HG03025 (cell line): ENCODE results near the gene NCR2.

Experiments used
- ATAC-seq: cut with Tn5 transposase; IDR thresholded peaks from one replicate; pipeline ENCODE4 v1.9.1; 2021; ENCODE audit warnings: mild to moderate bottlenecking, moderate library complexity; ENCODE audit not compliant: unreplicated experiment, low FRiP score

The NCR2 gene

DNA sequence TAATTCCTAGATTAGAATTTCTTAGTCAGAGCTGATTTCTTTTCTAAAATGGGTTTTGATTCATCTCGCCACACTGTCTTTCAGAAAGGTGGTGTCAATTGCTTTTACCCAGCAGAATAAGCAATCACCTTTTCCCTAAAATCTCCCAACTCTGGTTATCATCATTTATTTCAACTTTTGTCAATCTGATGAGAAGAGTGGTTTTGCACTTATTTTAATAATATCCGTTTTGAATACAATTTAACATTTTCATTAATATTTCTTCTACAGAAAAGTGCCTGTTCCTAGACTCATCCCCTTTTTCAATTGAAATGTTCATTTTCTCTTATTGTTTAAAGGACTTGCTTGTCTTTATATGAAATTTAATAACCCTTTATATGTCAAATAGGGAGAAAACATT is 8.2 kb upstream of the NCR2 start:
- no peak for ATAC-seq

DNA sequence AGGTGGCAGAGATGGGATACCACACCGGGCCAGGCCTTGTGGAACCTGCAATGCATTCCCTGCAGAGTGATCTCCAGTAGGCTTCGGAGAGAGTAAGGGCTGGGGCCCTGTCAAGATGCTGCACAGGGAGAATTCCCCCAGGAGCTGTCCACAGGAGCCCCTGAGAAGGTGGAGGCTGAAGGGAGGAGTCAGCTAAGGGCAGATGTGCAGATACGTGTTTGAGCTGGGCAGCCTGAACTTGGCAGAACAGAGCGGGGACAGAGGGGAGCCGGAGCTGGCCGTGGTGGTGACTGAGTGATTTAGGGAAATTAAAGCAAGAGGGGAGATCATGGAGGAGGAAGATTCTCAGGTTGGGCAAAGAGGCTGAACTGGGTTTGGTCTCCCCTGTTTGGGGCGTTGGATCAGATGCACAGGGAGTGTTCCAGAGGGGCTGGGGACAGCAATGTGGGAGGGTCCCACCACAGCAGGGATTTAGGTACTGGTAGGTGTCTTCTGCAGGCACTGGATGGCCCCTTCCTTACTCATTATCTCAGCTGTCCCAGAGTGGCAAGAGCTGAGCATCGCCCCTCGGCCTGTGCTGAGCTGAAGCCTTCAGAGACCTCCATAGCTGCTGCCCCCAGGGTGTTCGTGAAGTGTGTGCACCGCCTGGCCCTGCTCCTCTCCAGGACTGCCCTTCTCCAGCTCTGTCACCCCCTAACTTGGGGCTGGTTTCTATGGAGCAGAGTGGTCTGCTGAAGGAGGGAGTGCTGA is 3.8 kb upstream of the NCR2 start:
- no peak for ATAC-seq

DNA sequence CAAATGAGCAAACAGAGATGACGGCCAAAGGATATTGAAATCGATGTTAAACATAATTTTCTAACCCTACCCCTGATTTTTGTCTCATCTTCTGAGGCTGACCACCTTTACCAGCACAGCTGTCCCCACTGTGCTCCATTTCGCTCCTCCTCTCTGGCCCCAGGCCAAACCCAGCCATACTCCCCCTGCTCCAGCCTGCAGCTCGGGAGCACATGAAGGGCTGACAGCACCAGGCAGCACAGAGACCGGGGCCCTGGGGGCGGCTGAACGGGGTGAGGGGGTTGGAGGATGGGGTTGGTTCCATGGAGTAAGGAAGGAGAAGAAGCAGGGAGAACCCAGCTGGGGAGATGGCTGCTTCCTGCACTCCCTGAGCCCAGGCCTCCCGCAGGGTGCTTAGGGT is 3.2 kb upstream of the NCR2 start:
- no peak for ATAC-seq

DNA sequence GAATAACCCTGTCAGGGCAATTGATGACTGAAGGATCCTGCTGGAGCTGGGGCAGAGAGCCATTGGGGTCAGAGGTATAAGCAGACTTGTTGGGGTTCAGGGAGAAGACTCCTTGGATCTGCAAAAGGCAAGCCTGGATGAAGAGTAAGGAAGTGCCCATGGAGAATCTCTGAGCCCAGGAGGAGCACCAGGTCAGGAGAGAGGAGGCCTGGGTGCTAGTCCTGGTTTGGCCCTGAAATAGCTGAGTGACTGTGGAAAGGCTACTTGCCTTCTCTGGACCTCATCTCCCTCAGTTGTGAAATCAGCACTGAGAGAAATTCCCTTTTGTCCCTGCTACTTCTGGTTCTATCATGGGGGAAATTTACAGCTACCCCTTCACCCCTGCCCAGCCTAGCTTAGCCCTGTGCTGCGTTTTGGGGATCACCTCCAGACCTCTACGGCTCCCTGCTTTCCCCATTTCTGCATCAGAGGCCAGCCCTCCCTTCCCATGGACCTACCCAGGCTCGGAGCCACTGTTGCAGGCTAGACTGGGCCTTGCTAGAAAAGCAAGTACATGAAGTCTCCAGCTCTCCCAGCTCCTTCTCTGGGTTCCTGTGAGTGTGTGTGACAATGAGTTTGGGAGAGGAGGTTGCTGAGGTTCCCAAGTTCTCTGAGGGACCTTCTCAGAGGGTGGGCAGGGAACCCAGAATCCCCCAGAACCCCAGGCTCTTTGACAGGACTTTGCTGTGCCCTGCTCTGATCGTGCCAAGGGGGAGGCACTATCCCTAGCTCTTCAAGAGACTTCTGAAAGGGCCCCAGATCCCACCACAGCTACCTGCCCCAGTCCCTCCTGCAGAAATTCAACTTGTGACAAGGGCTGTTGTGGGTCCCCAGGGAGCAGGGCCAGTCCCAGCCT is 2.3 kb upstream of the NCR2 start:
- no peak for ATAC-seq

DNA sequence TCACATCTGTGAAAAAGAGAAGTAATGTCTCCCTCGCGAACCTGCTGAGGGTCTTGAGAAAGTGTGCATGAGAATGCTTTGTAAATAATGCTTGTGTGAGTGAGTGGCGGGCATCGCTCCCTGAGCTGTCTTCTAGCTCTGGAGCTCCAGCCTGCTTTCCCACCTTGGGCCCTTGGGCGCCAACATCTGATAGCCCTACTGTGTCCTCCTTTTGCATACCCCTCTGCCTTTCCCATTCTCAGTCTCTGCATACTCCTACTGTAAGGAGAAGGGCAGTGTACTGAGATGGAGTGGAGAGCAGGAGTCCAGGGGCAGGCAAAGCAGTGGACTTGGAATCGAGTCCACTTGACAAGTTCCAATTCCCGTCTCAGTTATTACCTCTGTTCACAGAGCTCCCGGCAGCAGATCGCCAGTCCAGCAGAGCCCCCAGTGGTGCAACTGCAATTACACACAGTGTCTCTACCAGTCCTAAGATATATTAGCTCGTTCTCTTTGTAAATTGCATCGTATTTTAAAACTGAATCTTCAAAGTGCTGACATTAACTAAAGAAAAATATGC is 847 bp upstream of the NCR2 start:
- no peak for ATAC-seq

- ATAC-seq = no peak
Measured at GRCh38 chr6:41335943-41336342, 535 bp downstream of the NCR2 start.

GRCh38 chr6:41336824-41337223 is 1.4 kb downstream of the NCR2 start:
- ATAC-seq = no peak

DNA sequence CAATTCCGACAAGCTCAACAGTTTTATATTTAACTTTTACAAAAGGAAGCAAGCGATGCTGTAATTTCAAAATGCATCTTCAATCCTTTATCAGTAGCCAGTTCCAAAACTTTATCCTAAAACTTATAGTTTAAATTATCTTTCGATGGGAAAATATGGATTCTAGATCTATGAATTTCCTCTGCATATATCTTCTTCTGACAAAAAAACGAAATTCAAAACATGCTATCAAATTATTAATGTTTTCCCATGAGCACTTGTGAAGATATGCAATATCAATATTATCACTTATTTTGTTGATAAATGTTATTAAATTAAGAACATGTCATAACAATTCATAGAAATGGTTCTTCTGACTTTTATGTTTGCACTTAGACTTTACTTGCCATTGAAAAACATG is 2.3 kb downstream of the NCR2 start:
- no peak for ATAC-seq

GRCh38 chr6:41338659-41339058 is 3.3 kb downstream of the NCR2 start:
- ATAC-seq = no peak

DNA sequence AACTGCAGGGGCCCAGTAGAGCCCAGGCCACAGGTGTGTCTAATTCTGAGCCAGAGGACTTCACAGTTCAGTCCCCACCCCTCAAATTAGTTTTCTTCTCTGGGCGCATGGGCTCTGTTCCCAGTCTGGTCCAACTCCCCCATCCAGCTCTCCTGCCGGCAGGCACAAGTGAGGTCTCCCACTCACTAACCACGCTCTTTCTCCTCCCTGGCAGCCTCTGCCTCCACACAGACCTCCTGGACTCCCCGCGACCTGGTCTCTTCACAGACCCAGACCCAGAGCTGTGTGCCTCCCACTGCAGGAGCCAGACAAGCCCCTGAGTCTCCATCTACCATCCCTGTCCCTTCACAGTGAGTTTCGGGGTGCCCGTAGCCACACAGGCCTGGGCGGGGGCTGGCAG is 6.2 kb downstream of the NCR2 start:
- no peak for ATAC-seq

DNA sequence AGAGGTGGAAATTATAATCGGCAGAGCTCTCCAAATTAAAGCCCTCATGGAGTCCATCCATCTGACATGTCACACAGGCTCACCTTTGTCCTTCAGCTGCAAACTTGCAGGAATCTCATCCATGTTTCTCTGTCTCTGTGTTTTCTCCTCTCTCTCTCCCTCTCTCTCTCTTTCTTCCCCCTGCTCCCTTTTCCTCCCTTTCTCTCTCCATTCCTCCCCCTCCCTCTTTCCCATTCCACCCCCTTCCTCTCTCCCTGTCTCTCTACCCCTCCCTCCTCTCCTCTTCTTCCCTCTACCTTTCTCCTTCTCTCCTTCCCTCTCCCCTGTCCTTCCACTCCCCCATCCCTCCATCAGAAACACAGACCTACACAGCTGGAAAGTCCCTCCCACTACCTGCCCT is 6.8 kb downstream of the NCR2 start:
- ATAC-seq = no peak

GRCh38 chr6:41343641-41344187 is 8.3 kb downstream of the NCR2 start:
- ATAC-seq = no peak

- no peak for ATAC-seq
Measured at GRCh38 chr6:41344876-41345275, 9.5 kb downstream of the NCR2 start.

DNA sequence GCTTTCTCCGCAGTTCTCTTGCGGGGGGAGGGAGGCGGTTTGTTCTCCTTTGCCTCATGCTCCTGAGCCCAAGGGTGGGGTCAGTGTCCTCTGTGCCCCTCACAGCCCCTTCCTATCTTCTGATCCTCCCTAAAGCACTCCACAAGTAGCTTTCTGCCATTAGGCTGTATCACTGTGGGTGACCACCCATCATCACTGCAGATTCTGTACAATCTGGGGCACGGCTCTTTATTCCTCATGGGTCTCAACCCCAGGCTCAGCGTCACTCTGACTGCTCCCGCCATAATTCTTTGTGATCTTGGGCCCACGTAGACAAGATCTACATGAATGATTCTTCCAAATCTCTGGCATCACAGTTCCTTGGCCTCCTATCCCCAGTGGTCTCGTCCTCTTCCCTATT is 10.5 kb downstream of the NCR2 start:
- ATAC-seq = no peak

DNA sequence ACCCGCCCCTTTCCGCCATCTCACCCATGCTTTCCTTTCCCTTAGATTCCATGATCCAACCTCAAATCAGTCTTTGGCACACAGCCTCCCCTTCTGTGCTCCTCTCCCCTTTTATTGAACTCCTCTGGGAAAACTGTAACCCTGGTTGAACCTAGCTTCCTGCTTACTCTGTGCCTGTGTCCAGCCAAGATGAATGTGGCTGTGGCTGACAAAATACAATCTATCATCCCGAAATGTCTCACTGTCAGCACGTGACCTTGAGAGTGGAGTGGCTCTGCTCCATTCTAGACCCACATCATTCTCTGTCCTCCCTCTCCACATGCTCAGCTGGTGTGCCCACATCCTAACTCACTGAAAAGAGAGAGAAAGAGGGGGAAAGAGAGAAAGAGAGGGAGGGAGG is 11.0 kb downstream of the NCR2 start:
- no peak for ATAC-seq

DNA sequence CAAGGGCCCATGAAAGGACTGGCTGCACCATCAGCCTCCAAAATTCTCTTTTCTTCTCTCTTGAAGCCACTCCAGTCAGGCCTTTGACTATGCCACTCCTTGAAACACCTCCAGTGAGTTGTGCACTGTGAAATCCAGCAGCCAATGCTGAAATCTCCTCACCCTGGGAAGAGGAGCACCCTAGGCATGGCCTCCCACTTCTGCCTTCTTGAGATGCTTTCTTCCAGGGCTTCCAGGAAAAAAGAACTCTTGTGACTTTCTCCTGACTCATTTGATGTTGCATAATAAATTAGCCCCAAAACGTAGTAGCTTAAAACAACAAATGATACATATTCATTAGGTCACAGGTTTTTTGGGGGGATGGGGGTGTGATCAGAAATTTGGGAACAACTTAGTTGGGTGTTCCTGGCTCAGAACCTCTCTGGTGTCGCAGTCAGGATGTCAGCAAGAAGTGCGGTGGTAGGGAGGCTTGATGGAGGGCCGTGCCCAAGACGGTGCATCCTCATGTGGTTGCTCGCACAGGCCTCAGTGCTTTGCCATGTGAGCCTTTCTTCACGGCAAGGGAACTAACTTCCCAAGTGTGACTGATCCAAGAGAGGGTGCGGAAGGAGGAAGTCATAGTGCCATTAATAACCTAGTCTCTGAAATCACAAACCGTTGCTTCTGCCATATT is 12.1 kb downstream of the NCR2 start:
- ATAC-seq = no peak

GRCh38 chr6:41348934-41349333 is 13.5 kb downstream of the NCR2 start:
- ATAC-seq = no peak

DNA sequence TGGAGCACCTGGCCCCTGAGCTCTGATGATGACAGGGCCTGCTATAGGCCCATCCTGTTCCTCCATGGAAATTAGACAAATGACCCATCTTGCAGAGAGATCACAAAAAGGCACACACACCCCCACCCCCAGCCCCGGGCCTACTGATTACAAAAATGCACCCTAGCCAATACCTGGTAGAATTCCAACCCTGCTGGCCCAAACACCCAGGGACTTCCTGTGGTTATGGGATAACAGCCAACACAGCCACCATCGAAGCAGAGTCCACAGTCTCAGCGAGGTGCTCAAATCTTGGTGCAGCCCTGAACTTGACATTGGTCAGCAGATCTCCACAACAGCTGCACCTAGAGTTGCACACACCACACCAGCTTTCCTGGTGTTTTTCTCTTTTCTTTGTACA is 17.0 kb downstream of the NCR2 start:
- ATAC-seq = no peak

DNA sequence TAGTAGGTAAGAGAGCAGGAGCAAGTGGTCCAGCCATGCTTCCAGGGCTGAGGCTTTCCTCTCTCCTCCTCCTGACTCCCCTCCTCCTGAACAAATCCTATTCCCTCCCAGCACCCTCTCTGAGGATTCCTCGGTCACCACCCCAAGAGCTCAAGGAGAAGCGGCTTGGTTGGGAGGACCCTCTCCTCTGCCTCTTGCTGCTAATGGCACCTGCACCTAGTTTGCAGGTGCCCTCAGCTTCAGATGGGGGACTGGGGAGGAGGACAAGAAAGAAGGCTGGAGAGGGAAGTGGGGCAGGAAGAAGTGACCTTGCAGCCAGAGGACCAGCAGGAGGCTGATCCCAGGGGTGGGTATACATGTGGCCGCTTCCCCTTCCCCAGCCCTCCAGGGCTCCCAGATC is 17.5 kb downstream of the NCR2 start:
- ATAC-seq = no peak

- no peak for ATAC-seq
Measured at GRCh38 chr6:41353333-41353732, 17.9 kb downstream of the NCR2 start.

DNA sequence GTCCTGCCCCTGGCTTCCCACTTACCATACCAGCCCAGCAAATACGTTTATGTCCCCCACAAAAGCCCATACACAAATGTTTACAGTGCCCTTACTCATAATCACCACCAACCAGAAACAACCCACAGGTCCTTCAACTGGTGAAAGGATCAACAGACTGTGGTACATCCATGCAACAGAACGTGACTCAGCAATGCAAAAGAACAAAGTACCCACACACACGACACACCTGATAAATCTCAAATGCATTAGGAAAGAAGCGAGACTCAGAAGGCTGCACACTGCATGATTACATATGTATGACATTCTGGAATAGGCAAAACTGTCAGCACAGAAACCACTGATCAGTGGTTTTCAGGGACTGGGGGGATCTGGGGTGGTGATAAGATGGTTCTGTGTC is 20.5 kb downstream of the NCR2 start:
- ATAC-seq = no peak
